PC-9 (cell line): ENCODE data around the gene TFF2. TPM values are rescaled to one million over a fixed set of nuclear protein-coding genes. Genes with fewer than 3 reads are reported as not detected.

ENCODE experiments used
- Bru-seq: library from RNA; stranded (reverse); fragments of 400-500 nt; gene quantifications from one replicate; lab custom pipeline; 2021; lab: Mats Ljungman, UMichigan
- BruChase-seq, 2 experiments: library from RNA; stranded (reverse); fragments of 400-500 nt; gene quantifications; one replicate each; lab custom pipeline; 2021; lab: Mats Ljungman, UMichigan
- BruUV-seq: library from RNA; stranded (reverse); fragments of 400-500 nt; replicated peaks from 2 replicates; lab custom pipeline; 2021; lab: Mats Ljungman, UMichigan
- CTCF ChIA-PET: fragments of 300-600 bp; sonication (Branson Sonifier 250); formaldehyde crosslinking; loops from one replicate; lab custom pipeline; 2022; ENCODE audit warnings: antibody characterized with exemption; lab: Charles Lee
- POLR2A ChIA-PET: fragments of 300-600 bp; sonication (Branson Sonifier 250); formaldehyde crosslinking; loops from one replicate; lab custom pipeline; 2022; ENCODE audit warnings: antibody characterized with exemption; ENCODE audit not compliant: unreplicated experiment; lab: Charles Lee
- DNase-seq, 2 experiments: peaks; one replicate each; pipeline versions ENCODE4 v3.0.0 to v3.0.0-alpha.2; 2015 to 2022; ENCODE audit warnings: mixed read lengths in 1 of 2
- H2AFZ ChIP-seq: fragments of 200-600 bp; sonication (generic); 2 replicates; pipeline ENCODE4 v1.8.1; 2017; ENCODE audit warnings: antibody characterized with exemption
- H3F3A ChIP-seq: fragments of 200-600 bp; sonication (generic); 2 replicates; pipeline ENCODE4 v1.8.1; 2017; ENCODE audit warnings: antibody characterized with exemption, mild to moderate bottlenecking, low read depth; ENCODE audit not compliant: insufficient read depth
- H3K27ac ChIP-seq: fragments of 200-600 bp; sonication (generic); 2 replicates; pipeline ENCODE4 v1.6.1; 2016; ENCODE audit warnings: mixed run types
- H3K27me3 ChIP-seq: fragments of 200-600 bp; sonication (generic); 2 replicates; pipeline ENCODE4 v1.6.1; 2016; ENCODE audit warnings: low read depth, mixed run types; ENCODE audit not compliant: insufficient read depth
- H3K36me3 ChIP-seq: fragments of 200-600 bp; sonication (generic); 2 replicates; pipeline ENCODE4 v1.6.1; 2016; ENCODE audit warnings: low read depth, mixed run types
- H3K4me1 ChIP-seq: fragments of 200-600 bp; sonication (generic); replicated peaks from 2 replicates; pipeline ENCODE4 v1.6.1; 2016; ENCODE audit warnings: mixed run types; ENCODE audit not compliant: insufficient read depth
- H3K4me2 ChIP-seq: fragments of 200-600 bp; sonication (generic); 2 replicates; pipeline ENCODE4 v1.6.1; 2017; ENCODE audit warnings: mixed run types
- H3K4me3 ChIP-seq: fragments of 200-600 bp; sonication (generic); 2 replicates; pipeline ENCODE4 v1.6.1; 2016; ENCODE audit warnings: mixed run types
- H3K79me2 ChIP-seq: fragments of 200-600 bp; sonication (generic); 2 replicates; pipeline ENCODE4 v1.6.1; 2017; ENCODE audit warnings: low read depth, mixed run types
- H3K9me2 ChIP-seq: fragments of 200-600 bp; sonication (generic); 2 replicates; pipeline ENCODE4 v1.8.1; 2017; ENCODE audit warnings: mild to moderate bottlenecking; ENCODE audit not compliant: insufficient read depth
- H3K9me3 ChIP-seq: fragments of 200-600 bp; sonication (generic); 2 replicates; pipeline ENCODE4 v1.8.1; 2016; ENCODE audit warnings: low read depth; ENCODE audit not compliant: insufficient read depth
- H4K20me1 ChIP-seq: fragments of 200-600 bp; sonication (generic); 2 replicates; pipeline ENCODE4 v1.8.1; 2017; ENCODE audit not compliant: insufficient read depth
- CTCF ChIP-seq: fragments of 200-600 bp; sonication (generic); conservative IDR thresholded peaks from 2 replicates; pipeline ENCODE4 v1.6.1; 2017; ENCODE audit warnings: mixed run types, antibody characterized with exemption, mild to moderate bottlenecking, moderate library complexity
- EZH2 ChIP-seq: fragments of 200-600 bp; sonication (generic); IDR thresholded peaks from 2 replicates; pipeline ENCODE4 v1.8.0; 2017; ENCODE audit warnings: antibody characterized with exemption, low read depth
- intact Hi-C: fragments of 100-400 bp; cut with micrococcal nuclease; formaldehyde crosslinking; loops from one replicate; pipeline ENCODE4 v1.10.0; 2022; ENCODE audit not compliant: unreplicated experiment
- long read RNA-seq: library from polyadenylated mRNA; stranded (forward); transcript quantifications from one replicate; pipeline ENCODE4 v2.0.0, GENCODE V29; 2022
- total RNA-seq: library from RNA; stranded (reverse); gene quantifications from 2 replicates; pipeline ENCODE4 v1.2.3, GENCODE V29; 2021

TFF2 gene, protein sequence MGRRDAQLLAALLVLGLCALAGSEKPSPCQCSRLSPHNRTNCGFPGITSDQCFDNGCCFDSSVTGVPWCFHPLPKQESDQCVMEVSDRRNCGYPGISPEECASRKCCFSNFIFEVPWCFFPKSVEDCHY
- total RNA-seq (0.52 TPM in 1 of 2 replicates, not detected in the other), Bru-seq, nascent RNA (percentile 10 among the genes with signal in this experiment), BruChase-seq, experiment 1, labeled RNA remaining after a 2-hour chase (percentile 17 among the genes with signal in this experiment), BruChase-seq, experiment 2, labeled RNA remaining after a 6-hour chase (percentile 27 among the genes with signal in this experiment)
- long read RNA-seq = 0 reads

- CTCF ChIA-PET = no interaction called here
- H2AFZ ChIP-seq = no peak within 1 kb of the TSS
- no peaks in the 10 kb centered on the region for H3K36me3 ChIP-seq
- peak; percentile 49 to 67 for DNase-seq
- peaks cover 10% of the 10 kb centered on the region; the same call in 1 of the 2 replicates for H3K4me1 ChIP-seq
- intact Hi-C loops = no loop called here
- no peaks in the 10 kb centered on the region for H3K79me2 ChIP-seq
- no peak for TF ChIP-seq CTCF
- TF ChIP-seq EZH2 = no peak
- no peaks in the 10 kb centered on the region for H3K9me2 ChIP-seq
- H4K20me1 ChIP-seq = no peaks in the 10 kb centered on the region
- no peaks in the 10 kb centered on the region for H3F3A ChIP-seq
- H3K4me2 ChIP-seq = peak within 1 kb of the TSS; percentile 21; the same call in 1 of the 2 replicates
- POLR2A ChIA-PET = no interaction called here
- no TSS peak for BruUV-seq
- H3K27me3 ChIP-seq = no peaks in the 10 kb centered on the region
- no peak within 1 kb of the TSS for H3K4me3 ChIP-seq
- no peaks in the 10 kb centered on the region for H3K9me3 ChIP-seq
- peak within 1 kb of the TSS; percentile 53 for H3K27ac ChIP-seq
Measured at GRCh38 chr21:42350927-42351426, at the start of gene TFF2. TSS of gene TFF2 (minus strand) at chr21:42350994. CDS start at chr21:42350957, 37 bp downstream.

DNA sequence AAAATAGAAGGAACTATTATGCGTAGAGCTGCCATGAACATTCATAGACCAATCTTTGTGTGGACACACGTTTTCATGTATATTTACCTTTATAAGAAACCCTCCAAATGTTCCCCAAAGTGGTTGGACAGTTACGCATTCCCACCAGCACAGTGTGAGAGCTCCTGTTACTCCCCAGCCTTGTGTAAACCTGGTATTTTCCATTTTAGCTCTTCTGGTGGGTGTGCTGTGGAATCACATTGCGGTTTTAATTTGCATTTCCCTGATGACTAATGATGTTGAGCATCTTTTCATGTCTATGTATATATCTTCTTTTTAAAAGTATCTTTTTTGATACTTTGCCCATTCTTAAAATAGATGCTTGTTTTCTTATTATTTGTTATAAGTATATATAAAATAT, 49.7 kb upstream of the TFF2 start:
- no TSS peak for BruUV-seq
- H3K79me2 ChIP-seq = no peaks in the 10 kb centered on the region
- H3K9me3 ChIP-seq = no peaks in the 10 kb centered on the region
- H3K27me3 ChIP-seq = no peaks in the 10 kb centered on the region
- H3K36me3 ChIP-seq = no peaks in the 10 kb centered on the region
- H3K27ac ChIP-seq = no peak overlapping the region
- H3K4me2 ChIP-seq = no peak overlapping the region
- H4K20me1 ChIP-seq = no peaks in the 10 kb centered on the region
- ChIA-PET POLR2A (no interaction called here), CTCF (no interaction called here)
- intact Hi-C loops = no loop called here
- no peaks in the 10 kb centered on the region for H3K9me2 ChIP-seq
- no peak overlapping the region for H3K4me3 ChIP-seq
- H2AFZ ChIP-seq = no peak overlapping the region
- no peak for TF ChIP-seq EZH2
- TF ChIP-seq CTCF = no peak
- H3F3A ChIP-seq = no peaks in the 10 kb centered on the region
- no peak for DNase-seq
- H3K4me1 ChIP-seq = peaks cover 10% of the 10 kb centered on the region; the same call in 1 of the 2 replicates

DNA sequence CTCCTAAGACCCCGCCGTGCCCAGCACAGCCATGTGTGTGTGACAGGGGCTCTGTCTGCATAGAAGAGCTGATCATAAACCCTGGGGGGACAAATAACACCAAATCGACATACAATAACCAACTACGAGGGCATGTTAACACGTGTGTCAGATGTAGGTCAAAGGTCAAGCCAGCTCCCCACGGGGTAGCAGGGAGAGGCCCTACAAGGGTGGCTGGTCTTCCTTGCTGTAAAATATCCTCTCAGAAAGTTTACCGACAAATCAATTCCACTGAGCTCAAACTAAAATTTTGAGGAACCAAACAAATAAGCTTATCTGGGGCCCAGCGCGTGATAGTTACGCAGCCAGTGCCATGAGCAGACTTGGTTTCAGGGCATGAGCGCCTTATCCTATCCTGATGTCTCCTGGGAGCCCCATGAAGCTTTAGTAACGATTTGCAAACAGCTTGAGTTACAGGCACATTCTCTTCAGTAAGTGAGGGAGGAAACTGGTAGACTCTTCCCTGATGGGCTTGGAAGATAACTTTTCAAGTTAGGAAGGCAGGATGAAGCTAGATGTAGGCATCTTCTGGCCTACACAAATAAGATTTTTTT, 47.7 kb upstream of the TFF2 start:
- no peaks in the 10 kb centered on the region for H3F3A ChIP-seq
- H3K27me3 ChIP-seq = no peaks in the 10 kb centered on the region
- intact Hi-C loops = no loop called here
- POLR2A ChIA-PET = no interaction called here
- no peaks in the 10 kb centered on the region for H3K9me2 ChIP-seq
- H3K4me3 ChIP-seq = no peak overlapping the region
- CTCF ChIA-PET = interaction anchor here (0.7 kb wide), 1 partner anchor 1251 kb away, joined by 3 read pairs; no protein-coding TSS in a partner anchor
- DNase-seq = no peak
- H3K4me2 ChIP-seq = no peak overlapping the region
- H3K36me3 ChIP-seq = no peaks in the 10 kb centered on the region
- no peaks in the 10 kb centered on the region for H3K79me2 ChIP-seq
- TF ChIP-seq EZH2 (no peak), CTCF (no peak)
- peaks cover 14% of the 10 kb centered on the region; the same call in 1 of the 2 replicates for H3K4me1 ChIP-seq
- H4K20me1 ChIP-seq = no peaks in the 10 kb centered on the region
- no peak overlapping the region for H3K27ac ChIP-seq
- BruUV-seq = no TSS peak
- no peaks in the 10 kb centered on the region for H3K9me3 ChIP-seq
- H2AFZ ChIP-seq = no peak overlapping the region
